Suprapubic skin (tissue), 4 donors: ENCODE measurements around the gene FERMT2. TPM values are rescaled to one million over a fixed set of nuclear protein-coding genes. Genes with fewer than 3 reads are reported as not detected.

ENCODE experiments used
- DNase-seq, 2 donors: peaks; one replicate each; pipeline ENCODE4 v3.0.0-alpha.2; 2019; ENCODE audit warnings: low spot score in 2 of 2
- H3K27ac ChIP-seq: fragments of 200-600 bp; sonication (generic); one replicate; pipeline ENCODE4 v1.5.1; 2019
- H3K27me3 ChIP-seq: fragments of 200-600 bp; sonication (generic); one replicate; pipeline ENCODE4 v1.5.1; 2019
- H3K36me3 ChIP-seq: fragments of 200-600 bp; sonication (generic); one replicate; pipeline ENCODE4 v1.5.1; 2019
- H3K4me1 ChIP-seq: fragments of 200-600 bp; sonication (generic); one replicate; pipeline ENCODE4 v1.5.1; 2019
- H3K4me3 ChIP-seq: fragments of 200-600 bp; sonication (generic); one replicate; pipeline ENCODE4 v1.5.1; 2019; ENCODE audit warnings: mild to moderate bottlenecking
- H3K9me3 ChIP-seq: fragments of 200-600 bp; sonication (generic); one replicate; pipeline ENCODE4 v1.5.1; 2019
- EP300 ChIP-seq: sonication (generic); formaldehyde crosslinking; IDR thresholded peaks from one replicate; pipeline ENCODE4 v1.6.1; 2017; ENCODE audit warnings: antibody characterized with exemption
- POLR2A ChIP-seq, 2 donors: fragments of 450-650 bp; IDR thresholded peaks; one replicate each; pipeline ENCODE4 v1.6.1; 2017; ENCODE audit warnings: antibody characterized with exemption in 2 of 2, mild to moderate bottlenecking in 2 of 2, moderate library complexity in 2 of 2
- POLR2AphosphoS5 ChIP-seq, 3 donors: sonication (generic); formaldehyde crosslinking; IDR thresholded peaks; one replicate each; pipeline ENCODE4 v1.6.1; 2017; ENCODE audit warnings: antibody characterized with exemption in 3 of 3
- WGBS: methylation state at CpG from one replicate; pipeline ENCODE4 v1.1.5; 2018; 5-methylcytosine and 5-hydroxymethylcytosine counted together
- total RNA-seq, 4 donors: library from RNA; depleted of rRNA; stranded (reverse); fragments of >200 nt; gene quantifications; one replicate each; pipeline ENCODE4 v1.1.0, GENCODE V29; 2016
- TF ChIP-seq, protein P1 (sequence below), 2 donors: fragments of 200-600 bp in 1 of 2; fragments of 450-650 bp in 1 of 2; sonication (generic) in 1 of 2; IDR thresholded peaks; one replicate each; pipeline ENCODE4 v1.5.1; 2016 to 2019; ENCODE audit warnings: antibody characterized with exemption in 2 of 2, mild to moderate bottlenecking in 1 of 2, moderate library complexity in 1 of 2

The FERMT2 gene, protein sequence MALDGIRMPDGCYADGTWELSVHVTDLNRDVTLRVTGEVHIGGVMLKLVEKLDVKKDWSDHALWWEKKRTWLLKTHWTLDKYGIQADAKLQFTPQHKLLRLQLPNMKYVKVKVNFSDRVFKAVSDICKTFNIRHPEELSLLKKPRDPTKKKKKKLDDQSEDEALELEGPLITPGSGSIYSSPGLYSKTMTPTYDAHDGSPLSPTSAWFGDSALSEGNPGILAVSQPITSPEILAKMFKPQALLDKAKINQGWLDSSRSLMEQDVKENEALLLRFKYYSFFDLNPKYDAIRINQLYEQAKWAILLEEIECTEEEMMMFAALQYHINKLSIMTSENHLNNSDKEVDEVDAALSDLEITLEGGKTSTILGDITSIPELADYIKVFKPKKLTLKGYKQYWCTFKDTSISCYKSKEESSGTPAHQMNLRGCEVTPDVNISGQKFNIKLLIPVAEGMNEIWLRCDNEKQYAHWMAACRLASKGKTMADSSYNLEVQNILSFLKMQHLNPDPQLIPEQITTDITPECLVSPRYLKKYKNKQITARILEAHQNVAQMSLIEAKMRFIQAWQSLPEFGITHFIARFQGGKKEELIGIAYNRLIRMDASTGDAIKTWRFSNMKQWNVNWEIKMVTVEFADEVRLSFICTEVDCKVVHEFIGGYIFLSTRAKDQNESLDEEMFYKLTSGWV
- total RNA-seq: 10 to 100 TPM in 3 of 4 donors, 1 to 10 TPM in 1; 9.1 to 17.7 (median 15.1) TPM

- DNase-seq: peak; percentile 89
- Histone ChIP-seq H3K4me1 (peaks cover 28% of the 10 kb centered on the region), H3K4me3 (peak within 1 kb of the TSS; percentile 87), H3K36me3 (no peaks in the 10 kb centered on the region), H3K9me3 (no peaks in the 10 kb centered on the region), H3K27ac (peak within 1 kb of the TSS; percentile 97), H3K27me3 (peaks cover 8% of the 10 kb centered on the region)
- TF ChIP-seq EP300 (no peak), POLR2AphosphoS5 (IDR thresholded peaks at IDR 0.05) (peak in 1 of 3 donors; percentile 38), POLR2A (IDR thresholded peaks at IDR 0.05) (peak in 1 of 2 donors; percentile 80)
- TF ChIP-seq, protein P1, sequence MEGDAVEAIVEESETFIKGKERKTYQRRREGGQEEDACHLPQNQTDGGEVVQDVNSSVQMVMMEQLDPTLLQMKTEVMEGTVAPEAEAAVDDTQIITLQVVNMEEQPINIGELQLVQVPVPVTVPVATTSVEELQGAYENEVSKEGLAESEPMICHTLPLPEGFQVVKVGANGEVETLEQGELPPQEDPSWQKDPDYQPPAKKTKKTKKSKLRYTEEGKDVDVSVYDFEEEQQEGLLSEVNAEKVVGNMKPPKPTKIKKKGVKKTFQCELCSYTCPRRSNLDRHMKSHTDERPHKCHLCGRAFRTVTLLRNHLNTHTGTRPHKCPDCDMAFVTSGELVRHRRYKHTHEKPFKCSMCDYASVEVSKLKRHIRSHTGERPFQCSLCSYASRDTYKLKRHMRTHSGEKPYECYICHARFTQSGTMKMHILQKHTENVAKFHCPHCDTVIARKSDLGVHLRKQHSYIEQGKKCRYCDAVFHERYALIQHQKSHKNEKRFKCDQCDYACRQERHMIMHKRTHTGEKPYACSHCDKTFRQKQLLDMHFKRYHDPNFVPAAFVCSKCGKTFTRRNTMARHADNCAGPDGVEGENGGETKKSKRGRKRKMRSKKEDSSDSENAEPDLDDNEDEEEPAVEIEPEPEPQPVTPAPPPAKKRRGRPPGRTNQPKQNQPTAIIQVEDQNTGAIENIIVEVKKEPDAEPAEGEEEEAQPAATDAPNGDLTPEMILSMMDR (IDR thresholded peaks at IDR 0.05): no peak
- under 1% methylated on average over 30 of the region's 95 CpGs for WGBS
Measured at GRCh38 chr14:52950898-52951680, at the start of gene FERMT2. FERMT2 (minus strand) TSS chr14:52951050; CDS start chr14:52950568, 482 bp downstream.

- Histone ChIP-seq H3K4me1 (peaks cover 6% of the 10 kb centered on the region), H3K9me3 (no peaks in the 10 kb centered on the region), H3K27ac (no peak overlapping the region), H3K27me3 (no peaks in the 10 kb centered on the region), H3K36me3 (no peaks in the 10 kb centered on the region), H3K4me3 (no peak overlapping the region)
- no peak for DNase-seq
- 48% methylated on average over 6 of the region's 6 CpGs for WGBS
- TF ChIP-seq, protein P1 (IDR thresholded peaks at IDR 0.05): no peak
- no peak for TF ChIP-seq POLR2A (IDR thresholded peaks at IDR 0.05)
- no peak for TF ChIP-seq EP300
- no peak for TF ChIP-seq POLR2AphosphoS5 (IDR thresholded peaks at IDR 0.05)
Measured at GRCh38 chr14:52998376-52999015, 47.6 kb upstream of the FERMT2 start.

DNA sequence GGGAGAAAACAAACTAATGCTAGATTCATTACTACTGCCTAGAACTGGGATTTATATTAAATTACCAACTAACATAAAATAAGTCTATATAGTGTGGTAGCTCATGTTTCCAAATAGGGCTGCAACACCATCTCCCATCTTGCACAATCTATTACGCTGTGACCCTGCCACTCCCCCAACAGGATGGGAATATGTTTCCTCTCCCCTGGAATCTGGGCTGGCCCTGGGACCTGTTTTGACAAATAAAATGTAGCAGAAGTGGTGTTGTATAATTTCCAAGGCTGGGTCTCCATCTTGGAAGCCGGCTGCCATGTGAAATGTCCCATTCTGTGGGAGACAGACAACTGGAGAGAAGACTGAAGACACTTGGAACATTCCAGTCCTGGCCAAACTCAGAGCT, 45.6 kb upstream of the FERMT2 start:
- Histone ChIP-seq H3K4me1 (peaks cover 6% of the 10 kb centered on the region), H3K9me3 (no peaks in the 10 kb centered on the region), H3K27me3 (no peaks in the 10 kb centered on the region), H3K27ac (no peak overlapping the region), H3K4me3 (no peak overlapping the region), H3K36me3 (no peaks in the 10 kb centered on the region)
- WGBS: 91% methylated on average over 2 of the region's 2 CpGs
- TF ChIP-seq EP300 (no peak), POLR2A (IDR thresholded peaks at IDR 0.05) (no peak), POLR2AphosphoS5 (IDR thresholded peaks at IDR 0.05) (no peak)
- TF ChIP-seq, protein P1 (IDR thresholded peaks at IDR 0.05): no peak
- DNase-seq: no peak

- no peak overlapping the region for H3K27ac ChIP-seq
- no peak overlapping the region for H3K4me3 ChIP-seq
- WGBS: 71% methylated on average over 1 of the region's 1 CpG
- no peaks in the 10 kb centered on the region for H3K27me3 ChIP-seq
- no peak for TF ChIP-seq POLR2AphosphoS5 (IDR thresholded peaks at IDR 0.05)
- TF ChIP-seq POLR2A (IDR thresholded peaks at IDR 0.05): no peak
- no peak for TF ChIP-seq EP300
- TF ChIP-seq, protein P1 (IDR thresholded peaks at IDR 0.05): no peak
- no peaks in the 10 kb centered on the region for H3K9me3 ChIP-seq
- H3K36me3 ChIP-seq: no peaks in the 10 kb centered on the region
- peaks cover 6% of the 10 kb centered on the region for H3K4me1 ChIP-seq
- DNase-seq: no peak
Measured at GRCh38 chr14:52995998-52996397, 45.1 kb upstream of the FERMT2 start.
